IMR-90 (cell line): ENCODE data around the gene CTCFL. TPM values are rescaled to one million over a fixed set of nuclear protein-coding genes. Genes with fewer than 3 reads are reported as not detected.

ENCODE experiments used
- ATAC-seq: fragments of 200-7000 bp; cut with Tn5 transposase; 2 replicates; pipeline ENCODE4 v1.9.1; 2020; ENCODE audit warnings: low read depth, mild to moderate bottlenecking, moderate library complexity
- BruUV-seq: library from RNA; stranded (reverse); fragments of 400-500 nt; replicated peaks from 2 replicates; lab custom pipeline; 2021; lab: Mats Ljungman, UMichigan
- CTCF ChIA-PET: fragments of 300-600 bp; formaldehyde crosslinking; extraction: SDS; loops from one replicate; lab custom pipeline; 2021; ENCODE audit warnings: antibody characterized with exemption; lab: Yijun Ruan, JAX
- POLR2A ChIA-PET: fragments of 300-600 bp; sonication (Branson Sonifier 250); formaldehyde crosslinking; loops from one replicate; lab custom pipeline; 2022; ENCODE audit warnings: antibody characterized with exemption; ENCODE audit not compliant: unreplicated experiment; lab: Charles Lee
- DNase-seq: peaks from one replicate; pipeline ENCODE4 v3.0.0; 2013
- H2AFZ ChIP-seq: replicated peaks from 2 replicates; pipeline ENCODE3; 2013; ENCODE audit warnings: low read length, mild to moderate bottlenecking; ENCODE audit not compliant: poor library complexity
- H2AK5ac ChIP-seq: 2 replicates; pipeline ENCODE4 v1.6.1; 2013; ENCODE audit warnings: low read depth, low read length, inconsistent platforms
- H2AK9ac ChIP-seq: replicated peaks from 2 replicates; pipeline ENCODE3; 2013; ENCODE audit warnings: mild to moderate bottlenecking, low read depth, low read length, moderate library complexity; ENCODE audit not compliant: poor library complexity
- H2BK120ac ChIP-seq: 2 replicates; pipeline ENCODE4 v1.6.1; 2013; ENCODE audit warnings: low read depth, low read length, inconsistent platforms
- H2BK15ac ChIP-seq: 3 replicates; pipeline ENCODE4 v1.6.1; 2013; ENCODE audit warnings: low read depth, low read length, inconsistent platforms
- H2BK20ac ChIP-seq: 2 replicates; pipeline ENCODE4 v1.6.1; 2013; ENCODE audit warnings: low read depth, mild to moderate bottlenecking, inconsistent platforms, low read length, moderate library complexity
- H2BK5ac ChIP-seq: 2 replicates; pipeline ENCODE4 v1.6.1; 2013; ENCODE audit warnings: mild to moderate bottlenecking, low read depth, low read length, inconsistent platforms; ENCODE audit not compliant: poor library complexity, severe bottlenecking
- H3K14ac ChIP-seq: replicated peaks from 2 replicates; pipeline ENCODE4 v1.6.1; 2013; ENCODE audit warnings: low read depth, low read length, inconsistent platforms
- H3K18ac ChIP-seq: 2 replicates; pipeline ENCODE4 v1.6.1; 2013; ENCODE audit warnings: low read depth, low read length, control low read depth
- H3K23ac ChIP-seq: 2 replicates; pipeline ENCODE4 v1.6.1; 2013; ENCODE audit warnings: low read depth, low read length, inconsistent platforms
- H3K27ac ChIP-seq: 2 replicates; pipeline ENCODE4 v1.5.1; 2013; ENCODE audit warnings: mild to moderate bottlenecking, control low read depth, low read length; ENCODE audit not compliant: insufficient read depth
- H3K27me3 ChIP-seq: 2 replicates; pipeline ENCODE4 v1.6.1; 2013; ENCODE audit warnings: low read length; ENCODE audit not compliant: control insufficient read depth, insufficient read depth
- H3K36me3 ChIP-seq: 2 replicates; pipeline ENCODE4 v1.6.1; 2013; ENCODE audit warnings: low read length, mixed read lengths; ENCODE audit not compliant: control insufficient read depth, insufficient read depth
- H3K4ac ChIP-seq: 2 replicates; pipeline ENCODE4 v1.6.1; 2013; ENCODE audit warnings: low read depth, low read length, inconsistent platforms
- H3K4me1 ChIP-seq: 2 replicates; pipeline ENCODE4 v1.6.1; 2013; ENCODE audit warnings: low read length, mixed read lengths; ENCODE audit not compliant: control insufficient read depth, insufficient read depth
- H3K4me2 ChIP-seq: 2 replicates; pipeline ENCODE4 v1.6.1; 2013; ENCODE audit warnings: low read depth, mild to moderate bottlenecking, control low read depth, low read length, moderate library complexity
- H3K4me3 ChIP-seq: 2 replicates; pipeline ENCODE4 v1.5.1; 2013; ENCODE audit warnings: low read depth, mild to moderate bottlenecking, control low read depth, low read length, moderate library complexity; ENCODE audit not compliant: insufficient read depth
- H3K56ac ChIP-seq: 2 replicates; pipeline ENCODE4 v1.6.1; 2013; ENCODE audit warnings: low read length, inconsistent platforms; ENCODE audit not compliant: insufficient read depth; ENCODE audit errors: extremely low read depth
- H3K79me1 ChIP-seq, 2 experiments: 2 replicates each; pipeline ENCODE4 v1.6.1; 2013; ENCODE audit warnings: low read length in 2 of 2, inconsistent platforms in 1 of 2, low read depth in 1 of 2
- H3K9ac ChIP-seq: 2 replicates; pipeline ENCODE4 v1.6.1; 2013; ENCODE audit warnings: low read depth, low read length, control low read depth
- H3K9me1 ChIP-seq: 2 replicates; pipeline ENCODE4 v1.6.1; 2013; ENCODE audit warnings: low read length, inconsistent platforms; ENCODE audit not compliant: insufficient read depth
- H3K9me3 ChIP-seq: 2 replicates; pipeline ENCODE4 v1.6.1; 2013; ENCODE audit warnings: low read length; ENCODE audit not compliant: control insufficient read depth, insufficient read depth
- H4K20me1 ChIP-seq: 2 replicates; pipeline ENCODE4 v1.6.1; 2013; ENCODE audit warnings: low read length, inconsistent platforms; ENCODE audit not compliant: insufficient read depth
- H4K5ac ChIP-seq: 2 replicates; pipeline ENCODE4 v1.6.1; 2013; ENCODE audit warnings: mild to moderate bottlenecking, low read depth, low read length, control low read depth
- H4K8ac ChIP-seq, 2 experiments: 2 replicates each; pipeline ENCODE4 v1.6.1; 2013; ENCODE audit warnings: low read depth in 2 of 2, low read length in 2 of 2, control low read depth in 1 of 2, inconsistent platforms in 1 of 2
- H4K91ac ChIP-seq: 2 replicates; pipeline ENCODE4 v1.6.1; 2013; ENCODE audit warnings: low read depth, low read length, inconsistent platforms; ENCODE audit not compliant: insufficient read depth
- BHLHE40 ChIP-seq: fragments of 150-350 bp; IDR thresholded peaks from 2 replicates; pipeline ENCODE4 v1.6.1; 2016; ENCODE audit warnings: mild to moderate bottlenecking, low read depth, low read length
- CEBPB ChIP-seq: IDR thresholded peaks from 2 replicates; pipeline ENCODE4 v1.6.1; 2012; ENCODE audit warnings: low read depth, low read length, improper control_type of control experiment
- CHD1 ChIP-seq: IDR thresholded peaks from 2 replicates; pipeline ENCODE4 v1.6.1; 2012; ENCODE audit warnings: low read depth, low read length, improper control_type of control experiment
- CTCF ChIP-seq: conservative IDR thresholded peaks from 2 replicates; pipeline ENCODE4 v1.5.1; 2012; ENCODE audit warnings: mild to moderate bottlenecking, low read depth, low read length, improper control_type of control experiment
- FOS ChIP-seq: fragments of 150-350 bp; IDR thresholded peaks from 2 replicates; pipeline ENCODE4 v1.6.1; 2016; ENCODE audit warnings: low read depth, low read length
- MAFK ChIP-seq: IDR thresholded peaks from 2 replicates; pipeline ENCODE4 v1.6.1; 2012; ENCODE audit warnings: low read depth, low read length, improper control_type of control experiment
- MAZ ChIP-seq: IDR thresholded peaks from 2 replicates; pipeline ENCODE4 v1.6.1; 2012; ENCODE audit warnings: low read depth, mild to moderate bottlenecking, low read length, improper control_type of control experiment, moderate library complexity, borderline replicate concordance
- MXI1 ChIP-seq: IDR thresholded peaks from 2 replicates; pipeline ENCODE4 v1.6.1; 2012; ENCODE audit warnings: low read depth, mild to moderate bottlenecking, low read length, moderate library complexity, borderline replicate concordance
- NFE2L2 ChIP-seq: fragments of 150-350 bp; IDR thresholded peaks from 2 replicates; pipeline ENCODE4 v1.6.1; 2016; ENCODE audit warnings: low read depth, mild to moderate bottlenecking, low read length
- POLR2A ChIP-seq: IDR thresholded peaks from 2 replicates; pipeline ENCODE4 v1.6.1; 2012; ENCODE audit warnings: mild to moderate bottlenecking, low read depth, low read length
- RAD21 ChIP-seq: IDR thresholded peaks from 2 replicates; pipeline ENCODE4 v1.6.1; 2012; ENCODE audit warnings: low read length, improper control_type of control experiment
- RCOR1 ChIP-seq: IDR thresholded peaks from 2 replicates; pipeline ENCODE4 v1.6.1; 2012; ENCODE audit warnings: mild to moderate bottlenecking, low read length, improper control_type of control experiment; ENCODE audit not compliant: insufficient replicate concordance
- RFX5 ChIP-seq: IDR thresholded peaks from 2 replicates; pipeline ENCODE4 v1.8.0; 2012; ENCODE audit warnings: low read depth, mild to moderate bottlenecking, low read length, moderate library complexity
- SMC3 ChIP-seq: fragments of 150-350 bp; IDR thresholded peaks from 2 replicates; pipeline ENCODE4 v1.6.1; 2016; ENCODE audit warnings: low read depth, mild to moderate bottlenecking, antibody characterized with exemption, low read length, moderate library complexity
- USF2 ChIP-seq: fragments of 150-350 bp; IDR thresholded peaks from 2 replicates; pipeline ENCODE4 v1.6.1; 2017; ENCODE audit warnings: mild to moderate bottlenecking, antibody characterized with exemption, low read length, low read depth
- WGBS, 2 experiments: methylation state at CpG; one replicate each; pipeline versions ENCODE4 v1.1.5 to v1.1.7; 2013; ENCODE audit warnings: missing lambda C conversion rate in 2 of 2; ENCODE audit not compliant: insufficient read length in 1 of 2; ENCODE audit errors: extremely low coverage in 2 of 2; 5-methylcytosine and 5-hydroxymethylcytosine counted together
- dilution Hi-C: fragments of 300-500 bp; cut with HindIII; formaldehyde crosslinking; loops from one replicate; pipeline ENCODE4 v1.14.3; 2018; ENCODE audit warnings: low sequenced_read_pairs; ENCODE audit not compliant: unreplicated experiment
- in situ Hi-C: fragments of 300-500 bp; cut with MboI; formaldehyde crosslinking; loops from 3 replicates; pipeline ENCODE4 v1.14.3; 2019; ENCODE audit warnings: low sequenced_read_pairs, inconsistent platforms, mixed read lengths
- intact Hi-C: fragments of 100-400 bp; cut with micrococcal nuclease; formaldehyde crosslinking; loops from 2 replicates; pipeline ENCODE4 v1.10.0; 2022
- polyA plus RNA-seq, 3 experiments: library from polyadenylated mRNA; depleted of rRNA; stranded (reverse); fragments of >200 nt; gene quantifications; 2 replicates each; pipeline ENCODE4 v1.2.3, GENCODE V29; 2012; ENCODE audit warnings: low replicate concordance in 1 of 3
- total RNA-seq: library from RNA; depleted of rRNA; stranded (reverse); fragments of >200 nt; gene quantifications from 2 replicates; pipeline ENCODE4 v1.2.3, GENCODE V29; 2012

The CTCFL gene
- total and polyA plus RNA-seq, 2 of the 4 experiments (the other 2 are of a cell fraction): not detected

- dilution Hi-C loops (no loop called here), in situ Hi-C loops (no loop called here), intact Hi-C loops (no loop called here)
- Histone ChIP-seq H3K4ac (no peak within 1 kb of the TSS), H3K56ac (no peak within 1 kb of the TSS), H2BK120ac (no peak within 1 kb of the TSS), H3K27ac (no peak within 1 kb of the TSS), H3K23ac (no peak within 1 kb of the TSS), H3K4me2 (no peak within 1 kb of the TSS), H3K9ac (no peak within 1 kb of the TSS), H3K18ac (no peak within 1 kb of the TSS), H4K20me1 (no peaks in the 10 kb centered on the region), H3K4me3 (no peak within 1 kb of the TSS), H3K36me3 (no peaks in the 10 kb centered on the region), H2BK5ac (no peak within 1 kb of the TSS), H4K5ac (no peak within 1 kb of the TSS), H4K91ac (no peak within 1 kb of the TSS), H3K9me1 (no peaks in the 10 kb centered on the region), H3K27me3 (peaks cover 7% of the 10 kb centered on the region), H3K14ac (no peak within 1 kb of the TSS), H2BK20ac (no peak within 1 kb of the TSS), H2AK9ac (peak within 1 kb of the TSS; percentile 34), H3K4me1 (no peaks in the 10 kb centered on the region), H3K79me1 (no peaks in the 10 kb centered on the region), H3K9me3 (no peaks in the 10 kb centered on the region), H2AK5ac (no peak within 1 kb of the TSS), H2AFZ (no peak within 1 kb of the TSS), H2BK15ac (no peak within 1 kb of the TSS), H4K8ac (no peak within 1 kb of the TSS)
- no TSS peak for BruUV-seq
- 40% methylated on average over 3 of the region's 14 CpGs; no CpG with 5 or more reads in 1 of the 2 experiments for WGBS, 2 experiments
- ATAC-seq (no peak), DNase-seq (peak; percentile 1)
- POLR2A ChIA-PET: no interaction called here
- TF ChIP-seq CEBPB: no peak
- TF ChIP-seq NFE2L2: no peak
- TF ChIP-seq MAZ: no peak
- no peak for TF ChIP-seq POLR2A
- no peak for TF ChIP-seq RFX5
- TF ChIP-seq SMC3: no peak
- TF ChIP-seq CTCF: no peak
- TF ChIP-seq BHLHE40: no peak
- TF ChIP-seq CHD1: no peak
- no peak for TF ChIP-seq RAD21
- no peak for TF ChIP-seq RCOR1
- TF ChIP-seq USF2: no peak
- no peak for TF ChIP-seq MAFK
- no peak for TF ChIP-seq MXI1
- no peak for TF ChIP-seq FOS
- CTCF ChIA-PET: no interaction called here
Measured at GRCh38 chr20:57560554-57561355, 35.8 kb upstream of the CTCFL start, which contains the start of gene PCK1. PCK1 (plus strand) TSS chr20:57561110; CDS start chr20:57561412, 302 bp downstream.
